Endodermal cell (in vitro differentiated cells): Measurements from ENCODE around the gene CATSPER3. TPM values are rescaled to one million over a fixed set of nuclear protein-coding genes. Genes with fewer than 3 reads are reported as not detected.

Experiments
- DNase-seq: peaks from one replicate; pipeline ENCODE4 v3.0.0-alpha.2; 2017
- H3K27ac ChIP-seq: 2 replicates; pipeline ENCODE4 v1.5.1; 2013; ENCODE audit warnings: mild to moderate bottlenecking, low read depth, low read length, moderate library complexity
- H3K27me3 ChIP-seq: 2 replicates; pipeline ENCODE4 v1.6.1; 2013; ENCODE audit warnings: mild to moderate bottlenecking, low read length, moderate library complexity; ENCODE audit not compliant: insufficient read depth, control insufficient read depth, poor library complexity, severe bottlenecking
- H3K36me3 ChIP-seq: 2 replicates; pipeline ENCODE4 v1.7.0; 2013; ENCODE audit warnings: mild to moderate bottlenecking, low read length, moderate library complexity; ENCODE audit not compliant: control insufficient read depth, insufficient read depth
- H3K4me1 ChIP-seq: one replicate; pipeline ENCODE4 v1.7.0; 2013; ENCODE audit warnings: low read length; ENCODE audit not compliant: control insufficient read depth, insufficient read depth
- H3K4me3 ChIP-seq: 2 replicates; pipeline ENCODE4 v1.5.1; 2013; ENCODE audit warnings: mild to moderate bottlenecking, low read length, moderate library complexity
- H3K9ac ChIP-seq: 2 replicates; pipeline ENCODE4 v1.6.1; 2013; ENCODE audit warnings: mild to moderate bottlenecking, low read length, moderate library complexity; ENCODE audit not compliant: poor library complexity, severe bottlenecking; ENCODE audit errors: extremely low read depth
- H3K9me3 ChIP-seq: 2 replicates; pipeline ENCODE4 v1.6.1; 2013; ENCODE audit warnings: mild to moderate bottlenecking, low read length, moderate library complexity; ENCODE audit not compliant: control insufficient read depth
- H3K27ac Mint-ChIP-seq: 2 replicates; pipeline ENCODE4 v1.8.0; 2020; ENCODE audit warnings: mixed read lengths
- H3K27me3 Mint-ChIP-seq: 2 replicates; pipeline ENCODE4 v1.8.0; 2021; ENCODE audit warnings: mild to moderate bottlenecking, mixed read lengths; ENCODE audit not compliant: insufficient read depth
- H3K36me3 Mint-ChIP-seq: 2 replicates; pipeline ENCODE4 v1.8.0; 2020; ENCODE audit warnings: low read depth, mixed read lengths
- H3K4me1 Mint-ChIP-seq: 2 replicates; pipeline ENCODE4 v1.8.0; 2020; ENCODE audit warnings: mixed read lengths
- H3K4me3 Mint-ChIP-seq: 2 replicates; pipeline ENCODE4 v1.8.0; 2020; ENCODE audit warnings: mild to moderate bottlenecking, moderate library complexity, mixed read lengths
- H3K9me3 Mint-ChIP-seq: 2 replicates; pipeline ENCODE4 v1.8.0; 2020; ENCODE audit warnings: mild to moderate bottlenecking, mixed read lengths
- CTCF ChIP-seq: fragments of 200-600 bp; sonication (generic); conservative IDR thresholded peaks from 2 replicates; pipeline ENCODE4 v1.5.0; 2021; ENCODE audit warnings: antibody characterized with exemption, mild to moderate bottlenecking
- WGBS, 2 experiments: methylation state at CpG; one replicate each; pipeline versions ENCODE4 v1.1.5 to v1.1.7; 2013; ENCODE audit warnings: missing lambda C conversion rate in 2 of 2, mixed read lengths in 1 of 2; ENCODE audit not compliant: insufficient coverage in 1 of 2, insufficient read length in 1 of 2; 5-methylcytosine and 5-hydroxymethylcytosine counted together
- total RNA-seq, 2 donors: library from RNA; stranded (reverse); fragmentation: NEBNext Ultra II Directional in 1 of 2; extraction: Animal tissue kit (Norgen Biotek cat#: 25700) in 1 of 2; gene quantifications; 2 replicates in 1 of 2; 3 replicates in 1 of 2; pipeline ENCODE4 v1.2.1, GENCODE V29; 2021

Gene CATSPER3
- total RNA-seq, 2 donors from 2014 or later = 0.64 to 0.68 TPM

GRCh38 chr5:134992148-134992547, 24.4 kb downstream of the CATSPER3 start:
- no peaks in the 10 kb centered on the region for H3K36me3 ChIP-seq
- H3K27ac Mint-ChIP-seq = no peak overlapping the region
- no peaks in the 10 kb centered on the region for H3K27me3 ChIP-seq
- peaks cover 42% of the 10 kb centered on the region for H3K4me1 Mint-ChIP-seq
- H3K36me3 Mint-ChIP-seq = peaks cover 9% of the 10 kb centered on the region
- H3K4me3 Mint-ChIP-seq = no peak overlapping the region
- TF ChIP-seq CTCF = no peak
- no peaks in the 10 kb centered on the region for H3K27me3 Mint-ChIP-seq
- H3K9me3 ChIP-seq = peaks cover 28% of the 10 kb centered on the region
- H3K9me3 Mint-ChIP-seq = peaks cover 18% of the 10 kb centered on the region
- no peak overlapping the region for H3K27ac ChIP-seq
- peaks cover 13% of the 10 kb centered on the region for H3K4me1 ChIP-seq
- H3K4me3 ChIP-seq = no peak overlapping the region
- DNase-seq = no peak
- no peak overlapping the region for H3K9ac ChIP-seq
- 94 to 96% methylated on average over 4 to 5 of the region's 5 CpGs for WGBS, 2 experiments

- Histone ChIP-seq H3K36me3 (no peaks in the 10 kb centered on the region), H3K27me3 (no peaks in the 10 kb centered on the region), H3K9ac (no peak overlapping the region), H3K4me1 (peaks cover 13% of the 10 kb centered on the region), H3K4me3 (no peak overlapping the region), H3K9me3 (peaks cover 20% of the 10 kb centered on the region), H3K27ac (no peak overlapping the region)
- Mint-ChIP-seq H3K4me3 (no peak overlapping the region), H3K9me3 (peaks cover 18% of the 10 kb centered on the region), H3K4me1 (peaks cover 47% of the 10 kb centered on the region), H3K27me3 (no peaks in the 10 kb centered on the region), H3K27ac (no peak overlapping the region), H3K36me3 (peaks cover 9% of the 10 kb centered on the region)
- DNase-seq = no peak
- WGBS, 2 experiments = 93% methylated on average over 2 of the region's 2 CpGs; no CpG with 5 or more reads in 1 of the 2 experiments
- TF ChIP-seq CTCF = no peak
Observed at GRCh38 chr5:134993161-134993560, 25.5 kb downstream of the CATSPER3 start.

- Histone ChIP-seq H3K9ac (no peak overlapping the region), H3K36me3 (no peaks in the 10 kb centered on the region), H3K4me3 (no peak overlapping the region), H3K9me3 (peaks cover 20% of the 10 kb centered on the region), H3K27ac (no peak overlapping the region), H3K27me3 (no peaks in the 10 kb centered on the region), H3K4me1 (peaks cover 9% of the 10 kb centered on the region)
- TF ChIP-seq CTCF = no peak
- Mint-ChIP-seq H3K9me3 (peaks cover 21% of the 10 kb centered on the region), H3K4me3 (no peak overlapping the region), H3K27me3 (peaks cover 4% of the 10 kb centered on the region), H3K27ac (no peak overlapping the region), H3K4me1 (peaks cover 33% of the 10 kb centered on the region), H3K36me3 (peaks cover 9% of the 10 kb centered on the region)
- no peak for DNase-seq
- WGBS, 2 experiments = 86 to 88% methylated on average over 2 of the region's 2 CpGs
Observed at GRCh38 chr5:134994560-134995156, 27.0 kb downstream of the CATSPER3 start.
